PFSK-1 (cell line): ENCODE results near the gene NRARP.

ENCODE experiments used
- POLR2AphosphoS5 ChIP-seq: IDR thresholded peaks from 2 replicates; pipeline ENCODE4 v1.6.1; 2012; ENCODE audit warnings: low read depth, mild to moderate bottlenecking, control low read depth, low read length, moderate library complexity
- REST ChIP-seq, 2 experiments: IDR thresholded peaks; 2 replicates each; pipeline versions ENCODE4 v1.6.1 to v1.8.0; 2011 to 2012; ENCODE audit warnings: low read depth in 2 of 2, low read length in 2 of 2, control low read depth in 1 of 2, inconsistent platforms in 1 of 2, mild to moderate bottlenecking in 1 of 2, moderate library complexity in 1 of 2; ENCODE audit not compliant: insufficient read depth in 1 of 2
- SIN3A ChIP-seq: IDR thresholded peaks from 2 replicates; pipeline ENCODE4 v1.6.1; 2012; ENCODE audit warnings: mild to moderate bottlenecking, low read length, moderate library complexity, borderline replicate concordance; ENCODE audit not compliant: insufficient read depth
- TAF1 ChIP-seq: IDR thresholded peaks from 2 replicates; pipeline ENCODE4 v1.6.1; 2012; ENCODE audit warnings: low read length, control low read depth, borderline replicate concordance; ENCODE audit not compliant: insufficient read depth

- no peak for TF ChIP-seq POLR2AphosphoS5
- no peak for TF ChIP-seq SIN3A
- no peak for TF ChIP-seq TAF1
- no peak for TF ChIP-seq REST (IDR thresholded peaks at IDR 0.05; ENCODE audit: insufficient read depth in 1 of 2, low read depth in 2 of 2, low read length in 2 of 2)
Observed at GRCh38 chr9:137263506-137263905, 38.6 kb downstream of the NRARP start.
